Tibial artery (tissue), 4 donors: Measurements from ENCODE around the gene GABBR2.

Experiments
- DNase-seq, 2 donors: peaks; one replicate each; pipeline ENCODE4 v3.0.0-alpha.2; 2019
- H3K27ac ChIP-seq, 2 donors: fragments of 200-600 bp; sonication (generic) in 1 of 2; 1 replicate in 1 of 2; 2 replicates in 1 of 2; pipeline ENCODE4 v1.5.1; 2018 to 2019; ENCODE audit warnings: mild to moderate bottlenecking in 1 of 2
- H3K27me3 ChIP-seq, 2 donors: fragments of 200-600 bp; sonication (generic) in 1 of 2; one replicate each; pipeline versions ENCODE4 v1.5.1 to v1.6.0; 2016 to 2019
- H3K36me3 ChIP-seq, 3 donors: fragments of 200-600 bp; sonication (generic) in 2 of 3; one replicate each; pipeline ENCODE4 v1.5.1; 2016 to 2019; ENCODE audit warnings: mild to moderate bottlenecking in 2 of 3
- H3K4me1 ChIP-seq, 4 donors: fragments of 200-600 bp; sonication (generic) in 2 of 4; 1 replicate in 3 of 4; 2 replicates in 1 of 4; pipeline ENCODE4 v1.5.1; 2016 to 2019
- H3K4me3 ChIP-seq, 2 donors: fragments of 200-600 bp; sonication (generic) in 1 of 2; 1 replicate in 1 of 2; 2 replicates in 1 of 2; pipeline ENCODE4 v1.5.1; 2018 to 2019; ENCODE audit warnings: mild to moderate bottlenecking in 2 of 2
- H3K9me3 ChIP-seq, 3 donors: fragments of 200-600 bp; sonication (generic) in 1 of 3; one replicate each; pipeline ENCODE4 v1.5.1; 2016 to 2019
- CTCF ChIP-seq, 2 experiments: fragments of 200-600 bp in 1 of 2; fragments of 450-650 bp in 1 of 2; IDR thresholded peaks; one replicate each; pipeline ENCODE4 v1.5.1; 2017 to 2019; ENCODE audit warnings: antibody characterized with exemption in 2 of 2, mild to moderate bottlenecking in 1 of 2, moderate library complexity in 1 of 2
- intact Hi-C: fragments of 100-400 bp; cut with DNase I; formaldehyde crosslinking; loops from one replicate; pipeline ENCODE4 v1.15.0; 2023; ENCODE audit warnings: low total_unique reads

Gene GABBR2

GRCh38 chr9:98410185-98410697 lies 298.5 kb downstream of the GABBR2 start:
- Histone ChIP-seq H3K4me1 (no peaks in the 10 kb centered on the region), H3K27me3 (no peaks in the 10 kb centered on the region), H3K4me3 (no peak overlapping the region), H3K9me3 (no peaks in the 10 kb centered on the region), H3K36me3 (no peaks in the 10 kb centered on the region), H3K27ac (no peak overlapping the region)
- TF ChIP-seq CTCF (IDR thresholded peaks at IDR 0.05) = no peak
- DNase-seq = no peak
- intact Hi-C loops = no loop called here

GRCh38 chr9:98409719-98410118 lies 299.0 kb downstream of the GABBR2 start:
- H3K9me3 ChIP-seq = no peaks in the 10 kb centered on the region
- TF ChIP-seq CTCF (IDR thresholded peaks at IDR 0.05) = no peak
- no peak overlapping the region for H3K4me3 ChIP-seq
- H3K4me1 ChIP-seq = no peaks in the 10 kb centered on the region
- H3K36me3 ChIP-seq = no peaks in the 10 kb centered on the region
- no peak overlapping the region for H3K27ac ChIP-seq
- no peak for DNase-seq
- intact Hi-C loops = no loop called here
- no peaks in the 10 kb centered on the region for H3K27me3 ChIP-seq

DNA sequence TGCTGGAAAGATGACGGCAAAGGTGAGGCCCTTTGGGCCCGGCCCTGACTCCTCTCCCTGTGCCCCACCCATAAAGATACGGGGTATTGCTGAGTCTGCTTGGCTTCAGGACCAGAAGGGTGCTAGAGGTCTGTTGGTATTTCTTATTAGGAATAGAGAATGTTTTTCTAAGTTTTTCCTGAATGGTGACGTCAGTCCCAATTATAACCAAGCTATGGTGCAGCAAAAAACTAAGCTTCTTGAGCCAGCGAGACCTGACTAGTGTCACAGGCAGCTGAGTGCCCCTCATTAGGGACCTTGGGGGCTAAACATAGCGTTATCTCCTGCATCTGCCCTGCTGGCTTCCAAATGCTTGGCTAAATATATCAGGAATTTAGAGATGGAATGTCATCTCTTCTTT lies 302.3 kb downstream of the GABBR2 start:
- no peak for DNase-seq
- no peak overlapping the region for H3K27ac ChIP-seq
- H3K27me3 ChIP-seq = no peaks in the 10 kb centered on the region
- H3K4me3 ChIP-seq = no peak overlapping the region
- no peak for TF ChIP-seq CTCF (IDR thresholded peaks at IDR 0.05)
- H3K4me1 ChIP-seq = no peaks in the 10 kb centered on the region
- H3K9me3 ChIP-seq = no peaks in the 10 kb centered on the region
- H3K36me3 ChIP-seq = no peaks in the 10 kb centered on the region
- intact Hi-C loops = no loop called here

DNA sequence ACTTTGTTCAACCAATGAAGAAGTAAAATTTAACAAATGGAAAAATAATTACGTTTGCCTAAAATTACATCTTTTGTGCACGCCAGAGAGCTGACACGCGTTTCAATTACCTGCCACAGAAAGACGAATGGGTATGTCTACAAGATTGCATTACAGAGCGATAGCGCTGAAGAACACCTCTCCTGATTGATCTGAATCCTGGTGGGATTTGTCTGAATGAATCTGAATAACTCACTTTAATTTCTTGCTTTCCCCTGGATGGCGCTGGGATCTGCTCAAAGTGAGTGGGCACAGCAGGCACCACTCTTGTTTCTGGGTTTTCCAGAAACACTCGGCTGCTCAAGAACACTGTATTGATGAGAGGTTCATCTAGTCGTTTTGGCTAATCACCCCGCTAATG lies 304.5 kb downstream of the GABBR2 start:
- Histone ChIP-seq H3K36me3 (no peaks in the 10 kb centered on the region), H3K4me3 (no peak overlapping the region), H3K27ac (no peak overlapping the region), H3K9me3 (no peaks in the 10 kb centered on the region), H3K4me1 (no peaks in the 10 kb centered on the region), H3K27me3 (peaks cover 0 to 8% of the 10 kb centered on the region in 2 donors)
- intact Hi-C loops = no loop called here
- no peak for DNase-seq
- TF ChIP-seq CTCF (IDR thresholded peaks at IDR 0.05) = no peak

- Histone ChIP-seq H3K27ac (no peak overlapping the region), H3K4me1 (no peaks in the 10 kb centered on the region), H3K36me3 (no peaks in the 10 kb centered on the region), H3K4me3 (no peak overlapping the region), H3K9me3 (no peaks in the 10 kb centered on the region), H3K27me3 (peaks cover 0 to 12% of the 10 kb centered on the region in 2 donors)
- intact Hi-C loops = no loop called here
- no peak for DNase-seq
- TF ChIP-seq CTCF (IDR thresholded peaks at IDR 0.05) = no peak
Measured at GRCh38 chr9:98403715-98404114, 305.0 kb downstream of the GABBR2 start.
